ENCODE results near the gene ART5. TPM values are rescaled to one million over a fixed set of nuclear protein-coding genes. Genes with fewer than 3 reads are reported as not detected.
"Not testable (repeated sequence)": the region's sequence is repeated elsewhere in the genome, so short reads cannot be mapped to it uniquely, and the experiment has no call there.

ART5 gene
- total RNA-seq, 1 donor from 2014 or later = 4.7 TPM

DNA sequence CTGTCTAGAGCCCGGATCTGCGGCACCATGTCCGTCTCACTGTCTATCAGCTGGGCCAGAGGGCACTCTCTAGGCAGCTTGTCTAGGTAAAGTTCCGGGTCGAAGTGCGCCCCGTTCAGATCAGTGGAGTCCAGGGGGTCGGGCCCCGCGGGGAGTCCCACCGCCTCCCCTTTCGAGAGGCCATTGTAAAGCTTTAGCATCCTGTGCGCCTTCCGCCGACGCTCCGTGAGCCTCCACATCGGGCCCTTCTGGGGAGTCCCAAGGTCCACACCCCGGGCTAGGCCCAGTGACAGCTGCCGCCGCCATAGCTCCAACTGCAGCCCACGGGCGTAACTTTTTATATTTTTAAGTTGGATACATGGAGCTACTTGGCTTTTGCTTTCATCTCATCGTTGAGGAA, 50.5 kb downstream of the ART5 start:
- intact Hi-C loops (cut with DNase I); ATAC-seq (ENCODE audit: poor library complexity); DNase-seq: not testable (repeated sequence)

GRCh38 chr11:3590193-3590592, 51.6 kb downstream of the ART5 start:
- ATAC-seq (ENCODE audit: poor library complexity); intact Hi-C loops (cut with DNase I); DNase-seq: not testable (repeated sequence)

- ATAC-seq (ENCODE audit: poor library complexity); DNase-seq; intact Hi-C loops (cut with DNase I): not testable (repeated sequence)
These were observed 53.0 kb downstream of the ART5 start for GRCh38 chr11:3588776-3589175.

Other genes starting within 250 kb of the ART5 start
- 2.3 TPM for gene ART1, start 3.1 kb upstream of the ART5 start, total RNA-seq
- 1.6 TPM for gene CHRNA10, start 29.4 kb upstream of the ART5 start, total RNA-seq
- gene NUP98, start 155.6 kb upstream of the ART5 start, total RNA-seq = 43.2 TPM
- 26.8 TPM for gene PGAP2, start 166.6 kb upstream of the ART5 start, total RNA-seq
- gene RHOG, start 199.0 kb upstream of the ART5 start, total RNA-seq = 22.3 TPM
- gene STIM1, start 213.7 kb upstream of the ART5 start, total RNA-seq = 27.5 TPM

Measured in Right ventricle myocardium superior (tissue), 1 donor.